Measurements from ENCODE around the gene TMEM132C. TPM values are rescaled to one million over a fixed set of nuclear protein-coding genes. Genes with fewer than 3 reads are reported as not detected.

The TMEM132C gene
- total and polyA plus RNA-seq, 8 donors, result 0.50 to 36.6 (median 33.2) TPM

- TF ChIP-seq CTCF (IDR thresholded peaks at IDR 0.05), result no peak
- intact Hi-C loops (cut with DNase I), result no loop called here
- Histone ChIP-seq H3K4me1 (no peaks in the 10 kb centered on the region), H3K36me3 (no peaks in the 10 kb centered on the region), H3K27ac (no peak overlapping the region), H3K9me3 (peaks cover 0 to 2% of the 10 kb centered on the region in 2 donors), H3K27me3 (no peaks in the 10 kb centered on the region), H3K4me3 (no peak overlapping the region)
- DNase-seq (no peak), ATAC-seq (no peak)
Measured at GRCh38 chr12:128467882-128468281, 200.9 kb downstream of the TMEM132C start.

- intact Hi-C loops (cut with DNase I), result no loop called here
- Histone ChIP-seq H3K27me3 (no peaks in the 10 kb centered on the region), H3K27ac (no peak overlapping the region), H3K9me3 (peaks cover 0 to 2% of the 10 kb centered on the region in 2 donors), H3K4me1 (no peaks in the 10 kb centered on the region), H3K36me3 (no peaks in the 10 kb centered on the region), H3K4me3 (no peak overlapping the region)
- DNase-seq (peak in 1 of 4 donors; percentile 71), ATAC-seq (no peak)
- TF ChIP-seq CTCF (IDR thresholded peaks at IDR 0.05), result no peak
Measured at GRCh38 chr12:128468926-128469325, 202.0 kb downstream of the TMEM132C start.

- Histone ChIP-seq H3K36me3 (no peaks in the 10 kb centered on the region), H3K9me3 (no peaks in the 10 kb centered on the region), H3K27ac (no peak overlapping the region), H3K4me3 (no peak overlapping the region), H3K27me3 (peaks cover 0 to 4% of the 10 kb centered on the region in 2 donors), H3K4me1 (no peaks in the 10 kb centered on the region)
- ATAC-seq, result no peak
- intact Hi-C loops (cut with DNase I), result no loop called here
- no peak for TF ChIP-seq CTCF (IDR thresholded peaks at IDR 0.05)
- DNase-seq, result no peak
Measured at GRCh38 chr12:128471491-128471890, 204.5 kb downstream of the TMEM132C start.

GRCh38 chr12:128474916-128475315 is 207.9 kb downstream of the TMEM132C start:
- peaks cover 0 to 4% of the 10 kb centered on the region in 2 donors for H3K27me3 ChIP-seq
- intact Hi-C loops (cut with DNase I), result no loop called here
- no peaks in the 10 kb centered on the region for H3K4me1 ChIP-seq
- no peak overlapping the region for H3K4me3 ChIP-seq
- no peak overlapping the region for H3K27ac ChIP-seq
- ATAC-seq (no peak), DNase-seq (no peak)
- no peaks in the 10 kb centered on the region for H3K9me3 ChIP-seq
- TF ChIP-seq CTCF (IDR thresholded peaks at IDR 0.05), result no peak
- H3K36me3 ChIP-seq, result no peaks in the 10 kb centered on the region

- peaks cover 0 to 4% of the 10 kb centered on the region in 2 donors for H3K27me3 ChIP-seq
- no peak for TF ChIP-seq CTCF (IDR thresholded peaks at IDR 0.05)
- H3K4me1 ChIP-seq, result no peaks in the 10 kb centered on the region
- no peak overlapping the region for H3K27ac ChIP-seq
- ATAC-seq, result no peak
- H3K36me3 ChIP-seq, result no peaks in the 10 kb centered on the region
- H3K4me3 ChIP-seq, result no peak overlapping the region
- H3K9me3 ChIP-seq, result no peaks in the 10 kb centered on the region
- DNase-seq, result peak in 1 of 4 donors; percentile 41
- intact Hi-C loops (cut with DNase I), result no loop called here
Measured at GRCh38 chr12:128476266-128476665, 209.3 kb downstream of the TMEM132C start.
